Smooth muscle cell (in vitro differentiated cells): Measurements from ENCODE around the gene SLC13A4. TPM values are rescaled to one million over a fixed set of nuclear protein-coding genes. Genes with fewer than 3 reads are reported as not detected.
"Not testable (repeated sequence)": the region's sequence is repeated elsewhere in the genome, so short reads cannot be mapped to it uniquely, and the experiment has no call there.

Experiments used
- DNase-seq: peaks from one replicate; lab custom pipeline; 2025; ENCODE audit not compliant: unreplicated experiment; lab: John Stamatoyannopoulos, UW
- H2AFZ ChIP-seq: fragments of 200-600 bp; sonication (generic); 2 replicates; pipeline ENCODE4 v1.6.0; 2016; ENCODE audit warnings: antibody characterized with exemption, low read depth, mild to moderate bottlenecking
- H3F3A ChIP-seq: fragments of 200-600 bp; sonication (generic); 2 replicates; pipeline ENCODE4 v1.6.0; 2017; ENCODE audit warnings: antibody characterized with exemption, low read depth
- H3K27ac ChIP-seq: fragments of 200-600 bp; sonication (generic); 2 replicates; pipeline ENCODE4 v1.5.1; 2016; ENCODE audit warnings: low read depth, mild to moderate bottlenecking
- H3K27me3 ChIP-seq: fragments of 200-600 bp; sonication (generic); 2 replicates; pipeline ENCODE4 v1.6.1; 2016; ENCODE audit warnings: low read depth, mild to moderate bottlenecking
- H3K36me3 ChIP-seq: fragments of 200-600 bp; sonication (generic); 2 replicates; pipeline ENCODE4 v1.5.1; 2016; ENCODE audit warnings: low read depth
- H3K4me1 ChIP-seq: fragments of 200-600 bp; sonication (generic); 2 replicates; pipeline ENCODE4 v1.5.1; 2016; ENCODE audit warnings: low read depth
- H3K4me2 ChIP-seq: fragments of 200-600 bp; sonication (generic); 2 replicates; pipeline ENCODE4 v1.6.0; 2016; ENCODE audit warnings: mild to moderate bottlenecking
- H3K4me3 ChIP-seq: fragments of 200-600 bp; sonication (generic); 2 replicates; pipeline ENCODE4 v1.5.1; 2016; ENCODE audit warnings: mild to moderate bottlenecking
- H3K79me2 ChIP-seq: fragments of 200-600 bp; sonication (generic); 2 replicates; pipeline ENCODE4 v1.6.0; 2016; ENCODE audit warnings: low read depth, mild to moderate bottlenecking
- H3K9ac ChIP-seq: fragments of 200-600 bp; sonication (generic); 2 replicates; pipeline ENCODE4 v1.6.0; 2016; ENCODE audit warnings: low read depth
- H3K9me3 ChIP-seq: fragments of 200-600 bp; sonication (generic); replicated peaks from 2 replicates; pipeline ENCODE4 v1.5.1; 2016; ENCODE audit warnings: low read depth
- H4K20me1 ChIP-seq: fragments of 200-600 bp; sonication (generic); 2 replicates; pipeline ENCODE4 v1.6.0; 2016; ENCODE audit warnings: low read depth
- CTCF ChIP-seq: fragments of 200-600 bp; sonication (generic); IDR thresholded peaks from 2 replicates; pipeline ENCODE4 v1.5.1; 2017; ENCODE audit warnings: borderline replicate concordance, mild to moderate bottlenecking, antibody characterized with exemption; ENCODE audit not compliant: insufficient read depth, poor library complexity, severe bottlenecking
- WGBS: methylation state at CpG from one replicate; pipeline ENCODE4 v1.1.7; 2016; ENCODE audit warnings: low lambda C conversion rate; 5-methylcytosine and 5-hydroxymethylcytosine counted together
- polyA plus RNA-seq: library from polyadenylated mRNA; unstranded; fragments of >200 nt; fragmentation: Nextera tagmentation; extraction: Ambion mirVana; gene quantifications from 2 replicates; pipeline ENCODE4 v1.2.1, GENCODE V29; 2016
- small RNA-seq: library from RNA; depleted of rRNA; stranded (forward); fragments of <200 nt; gene quantifications from one replicate; pipeline ENCODE3, GENCODE V24; 2014
- total RNA-seq: library from RNA; depleted of rRNA; stranded (reverse); fragments of >200 nt; gene quantifications from 2 replicates; pipeline ENCODE4 v1.2.3, GENCODE V29; 2014

The SLC13A4 gene
- total and polyA plus RNA-seq, 2 experiments from 2014 or later: 0.61 TPM; not detected in 1

- H2AFZ ChIP-seq: no peak overlapping the region
- H3K79me2 ChIP-seq: no peaks in the 10 kb centered on the region
- no peaks in the 10 kb centered on the region for H3K4me1 ChIP-seq
- no peaks in the 10 kb centered on the region for H3F3A ChIP-seq
- no peak overlapping the region for H3K4me2 ChIP-seq
- 92% methylated on average over 3 of the region's 3 CpGs for WGBS
- H3K9ac ChIP-seq: no peak overlapping the region
- H3K36me3 ChIP-seq: peaks cover 10% of the 10 kb centered on the region
- H3K9me3 ChIP-seq: no peaks in the 10 kb centered on the region
- DNase-seq: no peak
- no peaks in the 10 kb centered on the region for H3K27me3 ChIP-seq
- H3K4me3 ChIP-seq: no peak overlapping the region
- H3K27ac ChIP-seq: no peak overlapping the region
- TF ChIP-seq CTCF: no peak
- no peaks in the 10 kb centered on the region for H4K20me1 ChIP-seq
Measured at GRCh38 chr7:135644729-135645128, 83.3 kb downstream of the SLC13A4 start.

GRCh38 chr7:135644154-135644553 is 83.8 kb downstream of the SLC13A4 start:
- H3F3A ChIP-seq: no peaks in the 10 kb centered on the region
- 96% methylated on average over 3 of the region's 3 CpGs for WGBS
- no peak for DNase-seq
- no peak overlapping the region for H3K27ac ChIP-seq
- H3K36me3 ChIP-seq: peaks cover 16% of the 10 kb centered on the region
- TF ChIP-seq CTCF: no peak
- no peaks in the 10 kb centered on the region for H3K27me3 ChIP-seq
- H3K4me1 ChIP-seq: no peaks in the 10 kb centered on the region
- H3K9ac ChIP-seq: no peak overlapping the region
- H3K9me3 ChIP-seq: no peaks in the 10 kb centered on the region
- H3K4me3 ChIP-seq: no peak overlapping the region
- H3K79me2 ChIP-seq: no peaks in the 10 kb centered on the region
- no peak overlapping the region for H3K4me2 ChIP-seq
- no peak overlapping the region for H2AFZ ChIP-seq
- H4K20me1 ChIP-seq: no peaks in the 10 kb centered on the region

- not testable (repeated sequence) for H3F3A ChIP-seq, H3K4me1 ChIP-seq, H4K20me1 ChIP-seq, H3K27me3 ChIP-seq, H2AFZ ChIP-seq, DNase-seq, H3K27ac ChIP-seq, H3K4me3 ChIP-seq, H3K79me2 ChIP-seq, H3K9ac ChIP-seq, H3K9me3 ChIP-seq, H3K4me2 ChIP-seq
- peaks cover 36% of the 10 kb centered on the region for H3K36me3 ChIP-seq
Measured at GRCh38 chr7:135639690-135640089, 88.3 kb downstream of the SLC13A4 start.

DNA sequence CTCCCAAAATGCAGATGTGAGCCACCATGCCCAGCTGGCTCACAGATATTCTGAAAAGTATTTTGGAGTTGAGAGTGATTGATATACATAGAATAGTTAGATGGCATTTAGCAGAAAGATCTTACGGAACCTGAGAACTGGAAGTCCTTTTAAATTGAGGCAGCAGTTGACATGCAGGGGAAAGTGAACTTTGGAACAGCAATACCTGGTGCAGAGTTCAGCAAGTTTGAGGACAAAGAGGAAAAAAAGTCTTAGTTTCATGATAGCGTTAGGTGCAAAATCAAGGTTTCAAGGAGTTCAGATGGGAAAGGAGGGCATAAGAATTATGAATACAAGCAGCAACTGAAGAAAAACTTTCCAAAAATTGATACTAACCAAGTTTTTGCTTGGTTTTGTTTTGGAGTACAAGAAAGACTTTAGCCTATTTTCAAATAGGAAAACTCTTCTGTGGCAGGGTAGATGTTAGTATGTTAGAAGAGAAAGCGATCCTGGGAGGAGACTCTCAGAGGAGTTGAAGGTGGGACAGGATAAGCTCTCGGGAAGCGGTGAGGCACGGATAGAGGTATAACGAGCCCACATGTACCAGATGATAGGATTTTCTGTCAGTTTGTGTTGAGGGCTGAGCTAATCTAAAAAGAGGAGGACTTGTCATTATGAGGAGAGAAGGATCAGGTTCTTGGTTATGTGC is 93.7 kb downstream of the SLC13A4 start:
- no peaks in the 10 kb centered on the region for H3K79me2 ChIP-seq
- H3K4me3 ChIP-seq: no peak overlapping the region
- no peak for DNase-seq
- H3K9me3 ChIP-seq: no peaks in the 10 kb centered on the region
- H3F3A ChIP-seq: no peaks in the 10 kb centered on the region
- WGBS: 96% methylated on average over 7 of the region's 7 CpGs
- no peak overlapping the region for H2AFZ ChIP-seq
- H3K27ac ChIP-seq: no peak overlapping the region
- no peaks in the 10 kb centered on the region for H3K4me1 ChIP-seq
- peaks cover 39% of the 10 kb centered on the region for H3K36me3 ChIP-seq
- no peaks in the 10 kb centered on the region for H3K27me3 ChIP-seq
- no peak overlapping the region for H3K9ac ChIP-seq
- no peak overlapping the region for H3K4me2 ChIP-seq
- TF ChIP-seq CTCF: no peak
- no peaks in the 10 kb centered on the region for H4K20me1 ChIP-seq

Small RNAs within 50 kb of the gene (small RNA-seq; reads per million reads assigned to genes)
- not detected for gene RNU6-1154P

Other genes starting within 250 kb of the SLC13A4 start
- gene CNOT4, start 218.1 kb downstream of the SLC13A4 start, total RNA-seq: 13.2 and 22.9 TPM in 2 replicates
- gene CNOT4, start 218.1 kb downstream of the SLC13A4 start, polyA plus RNA-seq: 13.5 and 15.8 TPM in 2 replicates
- gene NUP205, start 170.3 kb downstream of the SLC13A4 start, total RNA-seq: 51.9 and 69.6 TPM in 2 replicates
- 17.3 and 32.4 TPM in 2 replicates for gene NUP205, start 170.3 kb downstream of the SLC13A4 start, polyA plus RNA-seq
- 26.6 and 28.7 TPM in 2 replicates for gene STMP1, start 65.7 kb downstream of the SLC13A4 start, total RNA-seq
- 72.1 and 76.8 TPM in 2 replicates for gene STMP1, start 65.7 kb downstream of the SLC13A4 start, polyA plus RNA-seq
- not detected in 2 replicates for gene FAM180A, start 20.6 kb upstream of the SLC13A4 start, total RNA-seq
- 0.14 and 0.26 TPM in 2 replicates for gene FAM180A, start 20.6 kb upstream of the SLC13A4 start, polyA plus RNA-seq
- 138 and 151 TPM in 2 replicates for gene MTPN, start 249.2 kb upstream of the SLC13A4 start, total RNA-seq
- gene MTPN, start 249.2 kb upstream of the SLC13A4 start, polyA plus RNA-seq: 36.4 and 53.2 TPM in 2 replicates